Measurements from ENCODE around the gene MAST2. TPM values are rescaled to one million over a fixed set of nuclear protein-coding genes. Genes with fewer than 3 reads are reported as not detected.

MAST2 gene
- total RNA-seq, 1 experiment from 2014 or later, result 41.9 TPM

- ChIA-PET CTCF (no interaction called here), RAD21 (ENCODE audit: low non-redundant PET in 1 of 2, low total read pairs in 2 of 2, uncharacterized antibody in 2 of 2, unreplicated experiment in 2 of 2) (no interaction called here), POLR2A (no interaction called here)
- H2AFZ ChIP-seq (ENCODE audit: low read depth, low read length, poor library complexity, severe bottlenecking), result no peak overlapping the region
- H3K27me3 ChIP-seq (ENCODE audit: insufficient read depth, low read length), result no peaks in the 10 kb centered on the region
- H3K4me3 ChIP-seq (replicated peaks in 1 of 2; ENCODE audit: low read depth in 1 of 2, low read length in 2 of 2), result no peak overlapping the region
- H4K20me1 ChIP-seq (ENCODE audit: insufficient read depth), result no peaks in the 10 kb centered on the region
- no peak overlapping the region for H3K4me2 ChIP-seq (ENCODE audit: low read length)
- BruUV-seq (replicated peaks), result no TSS peak
- H3K79me2 ChIP-seq (ENCODE audit: insufficient read depth, low read length), result no peaks in the 10 kb centered on the region
- intact Hi-C loops (cut with micrococcal nuclease), result no loop called here
- H3K27ac ChIP-seq (ENCODE audit: low read depth, low read length), result no peak overlapping the region
- no peaks in the 10 kb centered on the region for H3K4me1 ChIP-seq (ENCODE audit: control insufficient read depth in 1 of 2, insufficient read depth in 2 of 2, low read length in 2 of 2)
- no peaks in the 10 kb centered on the region for H3K36me3 ChIP-seq (ENCODE audit: control insufficient read depth in 1 of 2, insufficient read depth in 2 of 2, low read length in 2 of 2)
- no peaks in the 10 kb centered on the region for H3K9me3 ChIP-seq (ENCODE audit: control insufficient read depth in 1 of 2, insufficient read depth in 1 of 2, low read depth in 1 of 2, low read length in 2 of 2)
- no peak for TF ChIP-seq SP1 (IDR thresholded peaks at IDR 0.05; ENCODE audit: low read depth)
- TF ChIP-seq RAD21 (IDR thresholded peaks at IDR 0.05; ENCODE audit: low read depth), result no peak
- TF ChIP-seq EZH2phosphoT487 (IDR thresholded peaks at IDR 0.05; ENCODE audit: borderline replicate concordance), result no peak
- no peak for TF ChIP-seq ZFX (IDR thresholded peaks at IDR 0.05)
- TF ChIP-seq POLR2A (IDR thresholded peaks at IDR 0.05; ENCODE audit: borderline replicate concordance, extremely low read depth, insufficient read depth, insufficient read length), result no peak
- no peak for TF ChIP-seq CTCF (IDR thresholded peaks at IDR 0.05 in 2 of 3, conservative IDR thresholded peaks at IDR 0.05 in 1 of 3; ENCODE audit: borderline replicate concordance in 1 of 3, insufficient read depth in 1 of 3, low read depth in 2 of 3, low read length in 2 of 3)
- no peak for TF ChIP-seq SIN3A (IDR thresholded peaks at IDR 0.05; ENCODE audit: low read depth)
- TF ChIP-seq YY1 (IDR thresholded peaks at IDR 0.05; ENCODE audit: extremely low read depth, insufficient replicate concordance, low read depth, low read length), result no peak
- no peak for TF ChIP-seq ZBTB33 (IDR thresholded peaks at IDR 0.05; ENCODE audit: extremely low read depth, insufficient replicate concordance, low read length)
- no peak for TF ChIP-seq CBX3 (IDR thresholded peaks at IDR 0.05; ENCODE audit: low read depth)
- TF ChIP-seq SRF (IDR thresholded peaks at IDR 0.05; ENCODE audit: low read depth), result no peak
- TF ChIP-seq FOSL1 (IDR thresholded peaks at IDR 0.05; ENCODE audit: low read depth), result no peak
- no peak for TF ChIP-seq EGR1 (IDR thresholded peaks at IDR 0.05; ENCODE audit: low read depth)
- no peak for TF ChIP-seq ZNF274 (IDR thresholded peaks at IDR 0.05; ENCODE audit: low read depth, low read length)
- TF ChIP-seq JUND (IDR thresholded peaks at IDR 0.05), result no peak
- no peak for TF ChIP-seq REST (IDR thresholded peaks at IDR 0.05; ENCODE audit: low read depth)
- no peak for TF ChIP-seq ATF3 (IDR thresholded peaks at IDR 0.05)
- TF ChIP-seq ELF1 (IDR thresholded peaks at IDR 0.05; ENCODE audit: borderline replicate concordance, low read depth), result no peak
- no peak for TF ChIP-seq CEBPB (IDR thresholded peaks at IDR 0.05; ENCODE audit: low read depth)
- TF ChIP-seq TCF7L2 (IDR thresholded peaks at IDR 0.05; ENCODE audit: borderline replicate concordance, extremely low read depth, insufficient read depth, insufficient read length), result no peak
- H3K9me2 ChIP-seq (ENCODE audit: insufficient read depth), result no peaks in the 10 kb centered on the region
- DNase-seq (ENCODE audit: low read depth, low spot score) (no peak), ATAC-seq (no peak)
- H3K9ac ChIP-seq (ENCODE audit: low read length), result no peak overlapping the region
Observed at GRCh38 chr1:46056325-46056724, 252.9 kb downstream of the MAST2 start.
